Type B pancreatic cell (in vitro differentiated cells): ENCODE results near the gene ZNF335. TPM values are rescaled to one million over a fixed set of nuclear protein-coding genes. Genes with fewer than 3 reads are reported as not detected.

Source experiments
- DNase-seq: peaks from one replicate; pipeline ENCODE4 v3.0.0; 2021; ENCODE audit warnings: mixed read lengths; ENCODE audit not compliant: unreplicated experiment; ENCODE audit errors: extremely low spot score
- H3K27ac Mint-ChIP-seq: 2 replicates; pipeline ENCODE4 v1.8.0; 2021; ENCODE audit warnings: mild to moderate bottlenecking, mixed read lengths
- H3K27me3 Mint-ChIP-seq: 2 replicates; pipeline ENCODE4 v1.8.0; 2021; ENCODE audit warnings: mixed read lengths
- H3K36me3 Mint-ChIP-seq: 2 replicates; pipeline ENCODE4 v1.8.0; 2021; ENCODE audit warnings: mixed read lengths
- H3K4me1 Mint-ChIP-seq: one replicate; pipeline ENCODE4 v1.8.0; 2021; ENCODE audit warnings: mixed read lengths; ENCODE audit not compliant: unreplicated experiment
- H3K4me3 Mint-ChIP-seq: 2 replicates; pipeline ENCODE4 v1.8.0; 2021; ENCODE audit warnings: mild to moderate bottlenecking, mixed read lengths
- H3K9me3 Mint-ChIP-seq: 2 replicates; pipeline ENCODE4 v1.8.0; 2021; ENCODE audit warnings: mixed read lengths
- total RNA-seq: library from RNA; stranded (reverse); gene quantifications from 2 replicates; pipeline ENCODE4 v1.2.1, GENCODE V29; 2021; ENCODE audit warnings: low replicate concordance
- TF ChIP-seq, protein P1 (sequence below): fragments of 200-600 bp; sonication (generic); conservative IDR thresholded peaks from 2 replicates; pipeline ENCODE4 v1.5.0; 2021; ENCODE audit warnings: antibody characterized with exemption, mild to moderate bottlenecking

The ZNF335 gene
- total RNA-seq, 1 donor from 2014 or later, result 19.9 TPM

DNA sequence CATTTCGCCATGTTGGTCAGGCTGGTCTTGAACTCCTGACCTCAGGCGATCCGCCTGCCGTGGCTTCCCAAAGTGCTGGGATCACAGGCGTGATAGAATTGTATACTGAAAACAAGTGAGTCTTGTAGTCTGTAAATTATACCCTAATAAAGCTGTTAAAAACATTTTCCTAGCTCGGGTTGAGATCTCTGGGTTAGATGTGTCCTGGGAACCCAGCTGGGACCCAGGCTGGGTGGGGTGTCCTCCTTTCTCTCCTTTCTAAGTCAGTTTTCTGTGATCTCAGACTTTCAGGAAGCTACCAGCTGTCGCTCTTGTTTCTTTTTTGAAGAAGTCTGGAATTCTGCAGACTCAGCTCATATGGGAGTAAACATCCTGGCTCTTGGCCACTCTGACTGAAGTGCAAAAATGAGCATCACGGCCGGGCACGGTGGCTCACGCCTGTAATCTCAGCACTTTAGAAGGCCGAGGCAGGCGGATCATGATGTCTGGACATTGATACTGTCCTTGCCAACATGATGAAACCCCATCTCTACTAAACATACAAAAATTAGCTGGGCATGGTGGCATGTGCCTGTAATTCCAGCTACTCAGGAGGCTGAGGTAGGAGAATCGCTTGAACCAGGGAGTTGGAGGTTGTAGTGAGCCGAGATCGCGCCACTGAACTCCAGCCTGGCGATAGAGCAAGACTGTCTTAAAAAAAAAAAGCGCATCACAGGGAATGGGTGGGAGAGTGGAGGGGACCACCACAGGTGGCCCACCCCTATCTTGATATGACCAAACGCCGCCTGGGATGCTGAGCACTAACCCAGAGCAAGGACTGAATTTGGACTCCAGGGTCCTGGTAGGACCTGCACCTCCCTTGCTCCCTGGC lies 47.4 kb downstream of the ZNF335 start:
- Mint-ChIP-seq H3K4me3 (peak overlapping the region; percentile 13), H3K4me1 (peaks cover 22% of the 10 kb centered on the region), H3K36me3 (no peaks in the 10 kb centered on the region), H3K27ac (peak overlapping the region; percentile 62), H3K27me3 (peaks cover 10% of the 10 kb centered on the region), H3K9me3 (no peaks in the 10 kb centered on the region)
- TF ChIP-seq, protein P1, sequence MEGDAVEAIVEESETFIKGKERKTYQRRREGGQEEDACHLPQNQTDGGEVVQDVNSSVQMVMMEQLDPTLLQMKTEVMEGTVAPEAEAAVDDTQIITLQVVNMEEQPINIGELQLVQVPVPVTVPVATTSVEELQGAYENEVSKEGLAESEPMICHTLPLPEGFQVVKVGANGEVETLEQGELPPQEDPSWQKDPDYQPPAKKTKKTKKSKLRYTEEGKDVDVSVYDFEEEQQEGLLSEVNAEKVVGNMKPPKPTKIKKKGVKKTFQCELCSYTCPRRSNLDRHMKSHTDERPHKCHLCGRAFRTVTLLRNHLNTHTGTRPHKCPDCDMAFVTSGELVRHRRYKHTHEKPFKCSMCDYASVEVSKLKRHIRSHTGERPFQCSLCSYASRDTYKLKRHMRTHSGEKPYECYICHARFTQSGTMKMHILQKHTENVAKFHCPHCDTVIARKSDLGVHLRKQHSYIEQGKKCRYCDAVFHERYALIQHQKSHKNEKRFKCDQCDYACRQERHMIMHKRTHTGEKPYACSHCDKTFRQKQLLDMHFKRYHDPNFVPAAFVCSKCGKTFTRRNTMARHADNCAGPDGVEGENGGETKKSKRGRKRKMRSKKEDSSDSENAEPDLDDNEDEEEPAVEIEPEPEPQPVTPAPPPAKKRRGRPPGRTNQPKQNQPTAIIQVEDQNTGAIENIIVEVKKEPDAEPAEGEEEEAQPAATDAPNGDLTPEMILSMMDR, result no peak
- DNase-seq, result no peak

DNA sequence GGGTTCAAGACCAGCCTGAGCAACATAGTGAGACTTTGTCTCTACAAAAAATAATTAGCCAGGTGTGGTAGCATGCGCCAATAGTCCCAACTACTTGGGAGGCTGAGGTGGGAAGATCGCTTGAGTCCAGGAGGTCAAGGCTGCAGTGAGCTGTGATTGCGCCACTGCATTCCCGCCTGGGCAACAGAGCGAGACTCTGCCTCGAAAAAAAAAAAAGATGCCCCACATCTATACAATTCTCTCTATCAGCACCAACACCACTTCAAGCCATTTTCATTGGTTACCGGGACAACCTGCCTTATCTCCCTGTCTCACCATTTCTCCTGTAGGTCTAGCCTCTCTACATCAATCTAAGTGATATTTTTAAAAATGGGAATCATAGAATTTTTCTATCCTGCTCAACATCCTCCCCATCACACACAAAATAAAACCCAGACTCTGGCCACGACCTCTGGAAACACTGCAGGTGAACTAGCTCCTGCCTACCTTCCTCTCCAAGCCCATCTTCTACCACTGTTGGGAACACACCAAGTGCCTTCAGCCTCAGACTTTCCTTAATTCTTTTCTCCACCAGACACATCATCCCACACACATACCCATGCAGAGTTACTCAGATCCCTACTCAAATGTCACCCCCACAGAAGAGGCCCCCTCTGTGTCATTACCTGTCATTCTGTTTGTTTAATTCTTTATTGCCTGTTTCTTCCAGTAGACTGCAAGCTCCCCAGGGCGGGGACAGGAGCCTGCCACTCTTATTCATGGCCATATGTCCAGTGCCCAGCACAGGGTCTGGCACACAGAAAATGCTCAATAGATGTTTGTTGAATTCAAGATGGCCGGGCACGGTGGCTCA lies 50.4 kb downstream of the ZNF335 start:
- no peak overlapping the region for H3K27ac Mint-ChIP-seq
- H3K27me3 Mint-ChIP-seq, result peaks cover 13% of the 10 kb centered on the region
- H3K4me3 Mint-ChIP-seq, result no peak overlapping the region
- H3K4me1 Mint-ChIP-seq, result peaks cover 22% of the 10 kb centered on the region
- TF ChIP-seq, protein P1, result no peak
- H3K36me3 Mint-ChIP-seq, result no peaks in the 10 kb centered on the region
- DNase-seq, result no peak
- H3K9me3 Mint-ChIP-seq, result no peaks in the 10 kb centered on the region

DNA sequence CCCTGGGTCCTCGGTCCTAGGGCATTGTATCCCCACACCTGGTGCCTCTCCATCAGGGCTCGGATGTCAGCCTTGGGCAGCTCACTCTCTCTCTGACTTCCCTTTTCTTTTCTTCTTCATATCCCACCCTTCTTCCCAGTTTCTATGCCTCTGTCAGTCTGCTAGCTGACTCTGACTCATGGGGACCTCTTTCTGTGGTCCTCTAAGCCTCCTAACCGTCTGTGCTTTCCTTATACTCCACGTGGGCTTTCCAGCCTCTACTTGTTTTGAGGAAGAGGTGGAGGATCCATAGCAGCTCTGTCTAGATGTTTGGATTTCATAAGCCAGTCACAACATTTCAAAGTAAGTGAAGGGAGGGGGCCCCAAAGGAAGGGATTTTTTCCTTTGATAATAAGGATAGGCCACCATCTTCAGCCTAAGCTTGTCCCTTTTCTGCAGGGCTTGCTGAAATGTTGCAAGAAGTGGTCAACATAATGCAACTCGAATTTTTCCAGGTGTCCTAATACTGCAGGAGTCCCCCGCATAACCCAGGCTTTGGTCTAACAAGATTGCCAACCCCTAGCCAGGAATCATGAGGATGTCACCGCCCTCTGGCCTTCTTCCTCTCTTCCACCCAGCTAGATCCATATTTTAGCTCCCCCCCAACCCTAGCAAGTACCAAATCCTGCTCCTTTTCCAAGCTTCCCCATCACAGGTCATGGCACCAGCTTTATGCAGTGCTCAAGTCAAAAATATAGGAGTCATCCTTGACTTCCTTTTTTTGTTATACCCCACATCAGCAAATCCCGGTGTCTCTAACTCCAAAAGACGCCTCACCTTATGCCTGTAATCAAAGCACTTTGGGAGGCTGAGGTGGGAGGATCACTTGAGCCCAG lies 51.3 kb downstream of the ZNF335 start:
- peaks cover 13% of the 10 kb centered on the region for H3K27me3 Mint-ChIP-seq
- no peaks in the 10 kb centered on the region for H3K9me3 Mint-ChIP-seq
- DNase-seq, result no peak
- H3K36me3 Mint-ChIP-seq, result no peaks in the 10 kb centered on the region
- peaks cover 22% of the 10 kb centered on the region for H3K4me1 Mint-ChIP-seq
- no peak overlapping the region for H3K4me3 Mint-ChIP-seq
- no peak overlapping the region for H3K27ac Mint-ChIP-seq
- TF ChIP-seq, protein P1, result no peak

DNA sequence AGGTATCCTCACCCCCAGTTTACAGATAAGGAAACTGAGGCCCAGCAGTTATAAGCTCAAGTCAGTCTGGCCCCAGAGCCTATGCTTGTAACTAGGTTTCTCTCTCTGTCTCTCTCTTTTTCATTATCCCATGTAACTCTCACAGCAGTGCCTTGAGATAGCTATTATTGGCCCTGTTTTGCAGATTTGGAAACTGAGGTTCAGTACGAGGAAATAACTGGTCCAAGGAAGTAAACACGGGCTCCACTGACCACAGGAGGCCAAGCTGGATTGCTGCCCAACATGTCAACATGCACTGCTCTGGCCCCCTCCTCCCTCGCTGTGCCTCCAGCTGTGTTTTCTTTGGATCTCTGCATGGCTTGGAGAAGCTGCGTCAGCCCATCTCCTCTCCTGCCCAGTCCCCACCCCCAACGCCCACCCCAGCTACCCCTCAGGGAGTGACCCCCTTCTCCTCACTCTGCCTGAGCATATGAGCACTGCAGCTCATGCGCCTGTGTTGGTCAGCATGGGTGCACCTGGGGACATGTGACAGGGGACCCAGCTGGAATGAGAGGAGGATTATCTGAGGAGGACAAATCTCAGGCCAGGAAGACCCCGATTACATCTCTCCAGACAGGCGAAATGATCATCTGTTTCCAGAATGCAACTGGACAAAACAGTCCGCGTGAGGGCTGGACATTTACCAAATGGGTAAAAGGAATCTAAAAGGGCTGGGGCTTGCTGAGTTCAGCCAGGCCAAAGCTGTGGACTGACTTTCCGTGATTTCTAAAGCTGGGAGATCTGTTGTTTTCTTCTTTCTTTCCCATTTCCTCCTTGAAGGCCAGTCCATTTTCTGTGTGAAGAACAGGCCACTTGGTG lies 52.2 kb downstream of the ZNF335 start:
- TF ChIP-seq, protein P1, result no peak
- peaks cover 16% of the 10 kb centered on the region for H3K4me1 Mint-ChIP-seq
- H3K9me3 Mint-ChIP-seq, result no peaks in the 10 kb centered on the region
- no peak for DNase-seq
- no peak overlapping the region for H3K4me3 Mint-ChIP-seq
- H3K36me3 Mint-ChIP-seq, result no peaks in the 10 kb centered on the region
- peaks cover 13% of the 10 kb centered on the region for H3K27me3 Mint-ChIP-seq
- H3K27ac Mint-ChIP-seq, result no peak overlapping the region
